GM15510 (cell line): ENCODE results near the gene WNT1.

Experiments used
- POLR2A ChIP-seq: IDR thresholded peaks from 3 replicates; pipeline ENCODE4 v1.6.1; 2011; ENCODE audit warnings: borderline replicate concordance; ENCODE audit not compliant: insufficient read length; ENCODE audit errors: extremely low read depth

WNT1 gene

DNA sequence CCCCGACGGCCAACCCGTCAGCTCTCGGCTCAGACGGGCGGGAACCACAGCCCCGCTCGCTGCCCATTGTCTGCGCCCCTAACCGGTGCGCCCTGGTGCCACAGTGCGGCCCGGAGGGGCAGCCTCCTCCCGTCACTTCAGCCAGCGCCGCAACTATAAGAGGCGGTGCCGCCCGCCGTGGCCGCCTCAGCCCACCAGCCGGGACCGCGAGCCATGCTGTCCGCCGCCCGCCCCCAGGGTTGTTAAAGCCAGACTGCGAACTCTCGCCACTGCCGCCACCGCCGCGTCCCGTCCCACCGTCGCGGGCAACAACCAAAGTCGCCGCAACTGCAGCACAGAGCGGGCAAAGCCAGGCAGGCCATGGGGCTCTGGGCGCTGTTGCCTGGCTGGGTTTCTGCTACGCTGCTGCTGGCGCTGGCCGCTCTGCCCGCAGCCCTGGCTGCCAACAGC lies at the start of gene WNT1:
Gene WNT1, plus strand, starts transcription at position 32 of the 450 bp plus-strand sequence. Its CDS starts 329 bp downstream, at position 361.
- TF ChIP-seq POLR2A: no peak

- TF ChIP-seq POLR2A: no peak
Measured at GRCh38 chr12:48929551-48929950, 48.6 kb upstream of the WNT1 start.

DNA sequence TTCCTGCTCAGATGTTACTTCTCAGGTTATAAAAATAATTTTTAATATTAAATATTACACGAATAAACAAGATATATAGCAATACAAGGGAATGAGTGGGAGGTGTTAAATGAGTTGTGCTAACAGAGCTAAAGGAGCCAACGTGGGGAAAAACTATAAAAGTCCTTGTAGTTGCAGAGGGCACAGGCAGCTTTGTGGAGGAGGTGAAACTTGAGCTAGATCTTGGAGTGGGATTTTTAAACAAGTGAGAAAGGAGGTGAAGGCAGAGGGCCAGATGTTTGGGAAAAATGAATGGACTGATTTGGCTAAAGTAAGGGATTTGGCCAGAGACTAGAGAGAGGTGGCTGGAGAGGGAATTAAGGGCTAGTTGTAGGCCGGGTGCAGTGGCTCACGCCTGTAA lies 47.6 kb upstream of the WNT1 start:
- TF ChIP-seq POLR2A: no peak

DNA sequence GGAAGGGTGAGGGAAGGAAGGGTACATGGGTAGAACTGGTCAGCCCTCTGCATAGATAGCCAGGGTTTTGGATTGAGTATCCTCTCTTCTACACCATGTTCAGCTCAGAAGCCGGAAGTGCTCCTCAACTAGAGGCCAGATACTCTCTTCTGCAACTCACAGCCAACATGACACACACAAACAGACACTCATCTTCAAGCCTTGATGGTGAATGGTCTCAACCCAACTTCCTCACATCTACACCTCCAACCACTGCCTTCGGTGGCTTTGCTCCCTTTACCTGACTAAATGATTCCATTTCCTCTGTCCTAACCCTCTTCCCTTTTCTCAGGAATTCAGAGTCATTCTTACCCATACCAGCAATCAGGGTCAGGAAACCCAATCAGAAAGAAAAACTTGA lies 45.2 kb upstream of the WNT1 start:
- no peak for TF ChIP-seq POLR2A

DNA sequence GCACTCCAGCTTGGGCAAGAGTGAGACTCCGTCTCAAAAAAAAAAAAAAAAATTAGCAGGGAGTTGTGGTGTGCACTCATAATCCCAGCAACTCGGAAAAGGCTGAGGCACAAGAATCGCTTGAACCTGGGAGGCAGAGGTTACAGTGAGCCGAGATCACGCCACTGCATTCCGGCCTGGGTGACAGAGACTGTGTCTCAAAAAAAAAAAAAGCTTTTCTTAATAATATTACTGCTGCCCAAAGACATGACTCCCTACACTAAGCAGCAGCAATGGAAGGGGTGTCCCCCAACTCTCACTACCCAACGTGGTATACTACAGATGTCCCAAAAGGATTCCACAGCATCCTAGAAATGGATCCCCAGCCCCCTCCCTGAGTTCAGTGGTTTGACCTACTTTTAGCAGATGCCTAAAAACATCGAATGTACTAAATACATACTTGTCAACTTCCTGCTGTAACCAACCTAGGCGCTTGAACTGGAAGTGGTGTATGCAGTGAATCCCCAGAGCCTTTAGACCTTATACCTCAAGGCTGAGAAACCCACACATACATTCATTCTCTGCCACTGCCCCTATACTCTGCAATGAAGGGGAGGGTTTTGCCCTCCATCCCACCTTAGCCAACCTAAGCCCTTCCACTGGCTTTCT lies 44.3 kb upstream of the WNT1 start:
- no peak for TF ChIP-seq POLR2A

DNA sequence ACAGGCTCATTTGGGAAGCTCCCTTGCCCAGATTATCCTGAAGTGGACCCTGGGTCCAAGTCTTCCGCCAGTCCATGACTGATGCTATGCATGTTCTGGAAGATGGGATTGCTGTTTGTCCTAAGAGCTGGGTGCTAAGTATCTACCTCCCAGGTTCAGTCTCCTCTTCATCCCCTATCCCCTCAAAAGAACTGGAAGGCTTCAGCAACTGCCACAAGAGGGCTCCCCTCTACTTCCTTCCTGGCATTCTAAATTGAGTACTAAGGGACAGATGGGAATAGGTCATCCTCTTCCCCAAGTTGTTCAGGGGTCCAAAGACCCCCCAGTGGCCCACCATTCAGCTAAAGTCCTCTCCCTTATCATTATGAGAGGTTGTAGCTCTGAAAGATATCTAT lies 43.8 kb upstream of the WNT1 start:
- TF ChIP-seq POLR2A: no peak

DNA sequence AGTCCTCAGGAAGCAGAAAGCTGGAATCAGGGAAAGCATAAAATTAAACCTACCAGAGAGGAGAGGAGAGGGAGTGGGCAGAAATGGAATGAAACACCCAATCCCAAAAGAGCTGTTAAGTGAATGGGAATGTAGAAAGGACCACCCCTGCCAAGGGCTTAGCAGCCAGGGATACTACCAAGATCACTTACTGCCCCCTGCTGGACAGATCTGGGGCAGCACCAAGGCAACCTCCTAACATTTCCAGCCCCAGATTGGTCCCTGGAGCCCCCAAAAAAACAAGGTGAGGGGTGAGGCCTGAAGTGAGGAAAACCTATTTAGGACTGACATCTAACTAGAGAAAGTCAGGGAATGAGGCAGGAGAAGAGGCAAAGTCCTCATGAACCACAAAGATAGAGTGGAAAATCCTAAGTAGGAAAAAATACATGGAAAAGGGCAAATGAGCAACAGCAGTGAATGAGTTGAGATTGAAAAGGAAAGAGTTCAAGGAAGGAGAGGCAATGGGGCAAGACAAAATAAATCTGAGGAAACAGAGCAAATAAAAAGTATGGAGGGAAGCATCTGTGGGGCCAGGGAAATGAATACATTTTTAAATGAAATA lies 41.6 kb upstream of the WNT1 start:
- no peak for TF ChIP-seq POLR2A

DNA sequence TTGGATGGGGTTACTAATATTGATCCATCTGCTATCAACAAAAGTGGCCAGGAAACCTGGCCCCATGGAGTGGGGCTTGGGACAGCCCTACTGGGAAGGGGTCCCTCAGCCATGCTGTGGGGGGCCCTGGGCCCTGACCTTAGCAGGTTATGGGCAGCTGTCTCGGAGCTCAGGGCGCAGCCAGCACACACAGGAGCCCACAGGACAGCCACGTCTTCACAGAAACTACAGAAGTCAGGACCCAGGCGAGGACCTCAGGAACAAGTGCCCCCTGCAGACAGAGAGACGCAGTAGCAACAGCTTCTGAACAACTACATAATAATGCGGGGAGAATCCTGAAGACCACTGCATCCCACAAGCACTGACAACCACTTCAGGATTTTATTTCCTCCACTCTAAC lies 41.0 kb upstream of the WNT1 start:
- no peak for TF ChIP-seq POLR2A

GRCh38 chr12:48938805-48939204 lies 39.3 kb upstream of the WNT1 start:
- TF ChIP-seq POLR2A: no peak

- TF ChIP-seq POLR2A: no peak
Measured at GRCh38 chr12:48940181-48940580, 37.9 kb upstream of the WNT1 start.

DNA sequence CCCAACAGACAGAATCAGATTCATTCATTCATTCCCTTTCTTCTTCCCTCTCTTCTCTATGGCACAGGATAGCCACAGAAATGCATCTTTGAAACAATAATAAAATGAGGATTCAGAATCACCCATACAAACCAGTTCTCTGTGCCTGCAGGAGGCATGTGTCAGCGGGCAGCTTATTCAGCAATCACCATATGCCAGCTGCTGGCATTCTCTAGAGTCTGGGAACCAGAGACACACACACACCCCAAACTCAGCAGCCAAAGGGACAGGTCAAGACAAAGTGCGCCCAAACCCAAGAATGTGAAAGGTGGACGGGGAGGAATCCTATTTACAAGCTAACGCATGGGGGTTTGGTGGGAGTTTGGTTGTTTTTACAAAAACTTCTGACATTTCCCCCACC lies 34.9 kb upstream of the WNT1 start:
- no peak for TF ChIP-seq POLR2A

DNA sequence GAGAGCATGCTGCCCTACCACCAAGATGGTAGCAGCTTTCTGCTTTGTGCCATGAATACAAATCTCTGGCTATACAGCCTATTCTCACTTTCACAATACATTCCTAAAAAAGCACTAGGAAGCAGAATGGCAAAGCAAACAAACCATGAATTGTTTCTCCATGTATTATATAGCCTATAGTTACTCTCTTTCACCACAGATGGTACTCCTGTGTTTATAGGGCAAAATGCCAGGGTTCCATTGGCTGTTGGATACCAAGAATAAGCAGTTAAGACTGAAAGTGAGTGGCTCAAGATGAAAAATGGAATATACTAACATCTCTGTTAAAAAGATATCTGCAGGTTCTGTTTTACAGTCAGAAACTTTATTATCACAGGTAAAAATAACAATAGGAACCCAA lies 31.9 kb upstream of the WNT1 start:
- no peak for TF ChIP-seq POLR2A

DNA sequence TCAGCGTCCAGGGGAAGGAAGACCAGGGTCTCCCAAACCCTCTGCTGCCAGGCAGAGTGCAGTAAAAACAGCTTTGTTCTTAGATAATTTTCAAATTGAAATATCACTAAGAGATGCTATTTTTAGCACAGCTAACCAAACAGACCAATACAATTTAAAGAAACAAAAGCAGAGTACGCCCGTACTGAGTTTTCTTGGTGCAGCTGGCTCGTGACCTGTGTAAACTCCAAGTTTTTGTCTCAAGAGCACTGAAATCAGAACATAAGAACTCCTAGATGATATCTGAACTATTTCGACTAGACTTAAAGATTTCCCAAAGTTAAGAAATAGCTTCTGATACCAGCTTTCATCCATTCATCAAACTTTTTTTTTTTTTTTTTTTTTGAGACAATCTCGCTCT lies 31.2 kb upstream of the WNT1 start:
- no peak for TF ChIP-seq POLR2A

DNA sequence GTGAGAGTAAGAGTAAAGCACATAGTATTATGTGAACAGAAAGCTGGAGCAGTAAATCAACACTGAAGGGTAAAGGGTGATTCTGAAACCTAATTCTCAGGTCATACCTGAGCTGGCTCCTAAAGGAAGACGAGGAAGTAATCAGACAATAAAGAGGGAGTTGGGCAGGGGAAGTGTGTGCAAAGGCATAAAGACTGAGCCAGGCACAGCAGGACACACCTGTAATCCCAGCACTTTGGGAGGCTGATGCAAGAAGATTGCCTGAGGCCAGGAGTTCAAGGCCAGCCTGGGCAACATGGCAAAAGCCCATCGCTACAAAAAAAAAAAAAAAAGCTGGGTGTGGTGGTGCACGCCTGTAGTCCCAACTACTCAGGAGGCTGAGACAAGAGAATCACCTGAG lies 30.4 kb upstream of the WNT1 start:
- no peak for TF ChIP-seq POLR2A

GRCh38 chr12:48952691-48953090 lies 25.4 kb upstream of the WNT1 start:
- TF ChIP-seq POLR2A: no peak

DNA sequence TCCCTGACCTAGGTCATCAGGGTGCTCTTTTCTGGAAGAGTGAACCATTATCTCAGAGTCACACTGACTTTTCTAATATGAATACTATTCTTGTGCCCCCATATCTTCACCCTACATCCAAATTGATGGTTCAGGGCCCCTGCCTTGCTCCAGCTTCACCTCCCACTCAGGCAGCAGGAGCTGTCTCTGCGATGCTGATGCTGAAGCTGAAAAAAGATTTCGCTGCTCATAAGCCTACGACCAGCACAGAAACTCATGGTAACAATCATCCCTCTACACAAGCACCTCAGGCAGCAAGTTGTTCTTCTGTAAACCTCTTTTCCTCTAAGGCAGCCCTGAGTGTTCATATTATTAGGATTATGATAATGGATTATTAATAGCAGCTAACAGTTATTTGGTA lies 24.1 kb upstream of the WNT1 start:
- no peak for TF ChIP-seq POLR2A

DNA sequence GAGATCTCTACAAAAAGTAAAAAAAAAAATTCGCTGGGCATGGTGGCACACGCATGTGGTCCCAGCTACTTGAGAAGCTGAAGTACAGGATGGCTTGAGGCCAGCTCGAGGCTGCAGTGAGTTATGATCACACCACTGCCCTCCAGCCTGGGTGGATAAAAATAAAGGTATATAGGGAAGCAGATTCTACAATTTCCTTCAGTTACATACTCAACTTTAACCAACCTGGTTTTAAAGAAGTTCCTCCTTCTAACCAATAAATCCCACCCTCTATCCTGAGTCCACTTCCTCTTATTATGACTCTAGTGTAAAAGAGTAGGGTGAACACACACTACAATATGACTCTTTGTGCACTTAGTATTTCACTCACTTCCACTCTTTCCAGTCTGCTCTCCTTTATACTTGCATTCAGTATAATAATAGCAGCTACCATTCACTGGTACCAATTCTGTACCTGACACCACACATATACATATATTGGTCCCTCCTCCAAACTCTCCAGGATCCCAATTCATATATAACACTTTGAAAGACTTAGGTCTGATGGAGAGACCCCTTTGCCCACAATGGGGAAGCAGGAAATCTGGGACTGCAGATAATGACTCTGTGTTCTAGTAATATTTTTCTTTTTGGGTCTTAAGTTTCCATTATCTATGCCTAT lies 23.2 kb upstream of the WNT1 start:
- TF ChIP-seq POLR2A: no peak
